AG09309 (cell line): ENCODE measurements around the gene TMEM209.
"Not testable (repeated sequence)": the region's sequence is repeated elsewhere in the genome, so short reads cannot be mapped to it uniquely, and the experiment has no call there.

ENCODE experiments used
- DNase-seq: peaks from one replicate; pipeline ENCODE4 v3.0.0-alpha.2; 2010; ENCODE audit warnings: low read depth
- H3K4me3 ChIP-seq: 2 replicates; pipeline ENCODE4 v1.5.1; 2011; ENCODE audit warnings: mild to moderate bottlenecking, low read depth, low read length, moderate library complexity; ENCODE audit not compliant: control insufficient read depth
- TF ChIP-seq, protein P1 (sequence below): IDR thresholded peaks from 2 replicates; pipeline ENCODE4 v1.5.1; 2011; ENCODE audit warnings: mild to moderate bottlenecking, low read depth, low read length, inconsistent platforms; ENCODE audit not compliant: insufficient read depth, control insufficient read depth; ENCODE audit errors: missing control alignments

Gene TMEM209

DNA sequence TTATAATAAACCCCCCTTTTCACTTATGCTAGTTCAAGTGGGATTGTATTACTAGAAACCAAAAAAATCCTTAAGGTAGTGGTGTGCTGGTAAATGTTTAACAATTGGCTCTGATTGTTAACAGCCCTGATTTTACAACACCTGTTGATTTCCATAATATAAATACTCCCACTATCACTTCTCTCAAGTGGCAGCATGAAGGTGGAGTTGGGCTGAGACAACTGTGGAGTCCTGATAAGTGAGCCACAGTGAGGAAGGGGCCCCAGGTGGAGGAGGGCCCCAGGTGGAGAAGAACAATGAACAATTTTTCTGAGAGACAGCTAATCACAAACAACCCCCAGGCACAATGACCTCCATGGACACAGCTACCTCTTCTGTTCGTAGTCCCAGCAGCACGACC lies 28.9 kb upstream of the TMEM209 start:
- TF ChIP-seq, protein P1, sequence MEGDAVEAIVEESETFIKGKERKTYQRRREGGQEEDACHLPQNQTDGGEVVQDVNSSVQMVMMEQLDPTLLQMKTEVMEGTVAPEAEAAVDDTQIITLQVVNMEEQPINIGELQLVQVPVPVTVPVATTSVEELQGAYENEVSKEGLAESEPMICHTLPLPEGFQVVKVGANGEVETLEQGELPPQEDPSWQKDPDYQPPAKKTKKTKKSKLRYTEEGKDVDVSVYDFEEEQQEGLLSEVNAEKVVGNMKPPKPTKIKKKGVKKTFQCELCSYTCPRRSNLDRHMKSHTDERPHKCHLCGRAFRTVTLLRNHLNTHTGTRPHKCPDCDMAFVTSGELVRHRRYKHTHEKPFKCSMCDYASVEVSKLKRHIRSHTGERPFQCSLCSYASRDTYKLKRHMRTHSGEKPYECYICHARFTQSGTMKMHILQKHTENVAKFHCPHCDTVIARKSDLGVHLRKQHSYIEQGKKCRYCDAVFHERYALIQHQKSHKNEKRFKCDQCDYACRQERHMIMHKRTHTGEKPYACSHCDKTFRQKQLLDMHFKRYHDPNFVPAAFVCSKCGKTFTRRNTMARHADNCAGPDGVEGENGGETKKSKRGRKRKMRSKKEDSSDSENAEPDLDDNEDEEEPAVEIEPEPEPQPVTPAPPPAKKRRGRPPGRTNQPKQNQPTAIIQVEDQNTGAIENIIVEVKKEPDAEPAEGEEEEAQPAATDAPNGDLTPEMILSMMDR, result no peak
- no peak for DNase-seq
- no peak overlapping the region for H3K4me3 ChIP-seq

DNA sequence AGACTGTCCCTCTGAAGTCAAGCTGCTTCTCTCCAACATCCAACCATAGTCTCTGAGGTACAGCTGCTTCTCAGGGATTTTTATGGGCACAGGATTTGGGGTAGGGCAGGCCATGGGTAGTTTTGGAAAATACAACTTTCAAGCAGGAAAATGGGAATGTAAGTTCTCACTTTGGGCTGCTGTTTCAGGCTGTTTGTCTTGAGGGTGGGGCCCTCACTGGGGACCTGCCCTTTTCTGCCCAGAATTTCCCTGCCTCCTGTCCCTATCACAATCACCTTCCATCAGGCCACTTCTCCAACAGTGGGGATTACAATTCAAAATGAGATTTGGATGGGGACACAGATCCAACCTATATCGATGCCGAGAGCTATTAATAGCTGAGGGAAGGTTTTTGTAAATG lies 27.0 kb upstream of the TMEM209 start:
- no peak overlapping the region for H3K4me3 ChIP-seq
- TF ChIP-seq, protein P1, result no peak
- DNase-seq, result no peak

DNA sequence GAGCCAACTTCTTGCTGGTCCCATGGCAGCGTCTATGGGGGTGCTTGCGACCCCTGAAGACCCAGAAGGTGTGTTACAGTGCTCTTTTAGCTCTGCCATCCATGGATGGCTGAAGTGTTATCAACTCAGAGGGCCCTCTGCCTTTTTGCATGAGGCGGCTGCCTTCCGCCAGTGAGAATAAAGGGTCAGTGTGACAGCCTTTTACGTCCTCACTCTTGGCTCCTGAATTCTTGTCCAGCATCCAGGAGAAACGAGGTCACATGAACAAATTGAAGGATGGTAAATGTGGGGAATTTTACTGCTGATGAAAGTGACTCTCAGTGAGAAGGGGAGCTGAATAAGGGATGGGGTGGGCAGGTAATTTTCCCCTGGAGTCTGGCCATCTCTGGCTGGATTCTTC lies 26.6 kb upstream of the TMEM209 start:
- TF ChIP-seq, protein P1, result no peak
- no peak for DNase-seq
- H3K4me3 ChIP-seq, result no peak overlapping the region

DNA sequence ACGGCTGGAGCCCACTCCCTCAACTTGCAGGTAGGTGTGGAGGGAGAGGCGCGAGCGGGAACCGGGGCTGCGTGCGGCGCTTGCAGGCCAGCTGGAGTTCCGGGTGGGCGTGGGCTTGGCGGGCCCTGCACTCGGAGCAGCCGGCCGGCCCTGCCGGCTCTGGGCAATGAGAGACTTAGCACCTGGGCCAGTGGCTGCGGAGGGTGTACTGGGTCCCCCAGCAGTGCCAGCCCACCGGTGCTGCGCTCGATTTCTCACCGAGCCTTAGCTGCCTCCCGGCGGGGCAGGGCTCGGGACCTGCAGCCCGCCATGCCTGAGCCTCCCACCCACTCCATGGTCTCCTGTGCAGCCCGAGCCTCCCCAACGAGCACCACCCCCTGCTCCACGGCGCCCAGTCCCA lies 24.8 kb upstream of the TMEM209 start:
- not testable (repeated sequence) for DNase-seq, H3K4me3 ChIP-seq

DNA sequence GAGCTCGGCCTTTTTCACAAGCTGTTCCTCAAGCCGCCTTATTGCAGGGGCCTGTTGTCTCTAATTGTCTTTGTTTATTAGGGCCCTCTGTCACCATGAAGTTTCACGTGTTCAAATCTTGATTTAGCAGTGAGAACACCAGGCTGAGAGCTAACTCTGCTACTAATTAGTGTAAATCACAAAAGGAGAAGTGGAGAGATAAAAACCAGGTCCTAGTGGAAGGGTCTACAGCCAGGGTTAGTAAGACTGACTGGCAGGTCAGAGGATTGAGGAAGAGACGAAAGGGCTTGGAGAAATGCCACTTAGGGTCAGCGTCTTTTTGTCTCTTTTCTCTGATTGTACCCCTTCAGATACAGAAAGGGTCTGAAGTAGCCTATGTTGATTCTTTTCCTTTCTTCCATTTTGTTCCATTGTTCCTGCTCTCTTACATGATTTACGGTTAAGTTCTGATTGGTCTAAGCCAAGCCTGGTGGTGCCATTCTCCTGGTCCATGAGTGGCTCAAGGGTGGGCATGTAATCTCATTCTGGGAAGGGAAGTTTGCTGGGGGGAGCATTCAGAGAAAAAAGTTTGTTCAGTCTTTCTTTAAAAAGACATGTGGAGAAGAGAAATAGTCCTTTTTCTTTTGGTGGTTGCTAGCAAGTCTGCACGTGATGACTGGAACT lies 23.8 kb upstream of the TMEM209 start:
- DNase-seq, result no peak
- TF ChIP-seq, protein P1, result no peak
- H3K4me3 ChIP-seq, result no peak overlapping the region

DNA sequence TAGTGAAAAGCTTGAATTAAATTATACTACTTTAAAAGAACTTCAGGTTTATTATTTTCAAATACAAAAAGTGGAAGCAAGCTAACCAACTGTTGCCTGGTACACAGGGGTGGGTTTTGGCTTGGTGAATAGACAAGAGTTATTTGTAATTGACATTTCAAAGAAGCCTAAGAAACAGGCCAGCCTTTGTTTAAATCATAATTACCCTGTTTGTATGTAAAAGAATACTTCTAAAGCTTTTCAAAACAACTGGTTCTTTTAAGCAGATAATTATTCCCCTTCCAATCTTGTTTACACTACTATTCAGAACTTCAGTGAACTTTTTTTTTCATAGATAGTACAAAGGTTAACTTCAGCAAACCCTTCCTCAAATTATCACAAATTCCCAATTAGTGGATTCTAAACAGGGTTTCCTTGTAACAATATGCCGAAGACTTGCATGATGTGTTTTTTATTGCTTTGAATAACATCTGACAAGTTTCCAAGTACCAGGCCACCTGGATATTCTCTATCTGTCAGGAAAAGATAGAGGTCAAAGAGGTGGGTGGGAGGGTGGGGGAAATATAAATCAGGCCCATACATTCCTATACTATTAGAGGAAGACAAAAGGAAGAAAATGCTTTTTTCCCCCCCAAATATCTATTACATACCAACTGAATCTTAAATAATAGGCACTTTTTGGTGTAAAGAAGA lies 22.8 kb upstream of the TMEM209 start:
- no peak overlapping the region for H3K4me3 ChIP-seq
- TF ChIP-seq, protein P1, result no peak
- no peak for DNase-seq

DNA sequence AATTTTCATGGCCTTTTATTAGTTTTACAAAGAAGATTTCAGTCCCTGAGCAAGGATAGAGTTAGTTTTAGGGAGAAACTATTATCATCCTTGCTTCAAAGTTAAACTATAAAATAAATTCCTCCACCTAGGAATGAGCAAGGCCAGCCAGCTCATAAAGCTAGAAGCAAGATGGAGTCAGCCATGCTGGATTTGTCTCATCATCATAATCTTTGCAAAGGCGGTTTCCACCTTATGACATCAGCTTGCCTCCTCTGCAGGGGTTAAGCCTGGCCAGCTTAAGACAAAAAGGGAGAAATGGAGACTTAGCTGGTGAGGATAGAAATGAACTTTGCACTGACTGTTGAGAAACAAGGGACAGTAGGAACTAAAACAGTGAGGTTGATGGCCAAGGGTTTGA lies 21.1 kb upstream of the TMEM209 start:
- DNase-seq, result no peak
- H3K4me3 ChIP-seq, result no peak overlapping the region
- TF ChIP-seq, protein P1, result no peak

DNA sequence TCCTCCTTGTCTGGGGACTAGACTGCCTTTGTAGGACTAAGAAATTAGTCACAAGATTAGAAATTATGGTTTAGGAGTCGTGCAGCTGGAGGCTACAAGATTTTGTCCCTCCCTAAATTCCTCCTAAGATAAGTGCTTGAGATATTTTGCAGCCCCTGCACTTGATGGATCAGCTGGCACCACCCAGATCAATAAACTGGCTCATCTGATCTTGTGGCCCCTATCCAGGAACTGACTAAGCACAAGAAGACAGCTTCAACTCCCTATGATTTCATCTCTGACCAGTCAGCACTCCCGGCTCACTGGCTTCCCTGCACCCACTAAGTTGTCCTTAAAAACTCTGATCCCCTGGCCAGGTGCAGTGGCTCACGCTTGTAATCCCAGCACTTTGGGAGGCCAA lies 19.7 kb upstream of the TMEM209 start:
- not testable (repeated sequence) for DNase-seq, H3K4me3 ChIP-seq
